Nucleus accumbens (tissue), 56 donors: Measurements from ENCODE around the gene COL17A1.

ENCODE experiments used
- DNase-seq, 56 donors: peaks; one replicate each; lab custom pipeline; 2025; lab: John Stamatoyannopoulos, UW

Gene COL17A1

DNA sequence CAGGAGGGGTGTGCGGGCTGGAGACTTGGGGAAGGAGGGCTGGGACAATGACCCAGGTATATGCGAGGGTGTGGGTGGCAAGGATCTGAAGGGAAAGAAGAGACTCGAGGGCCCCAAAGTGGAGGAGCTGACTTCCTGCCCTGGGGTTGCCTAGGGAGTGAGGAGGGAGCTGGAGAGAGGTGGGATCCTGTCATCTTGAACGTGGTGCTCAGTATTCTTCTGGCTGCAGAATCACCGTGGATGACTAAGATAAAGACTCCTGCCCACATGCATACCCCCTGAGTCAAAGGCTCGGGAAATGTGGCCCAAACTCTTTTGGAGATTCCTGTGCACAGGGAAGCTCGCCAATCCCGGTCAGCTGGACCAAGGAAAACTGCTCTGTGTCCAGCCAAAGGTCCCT is 31.2 kb downstream of the COL17A1 start:
- no peak for DNase-seq

GRCh38 chr10:104053201-104053600 is 32.5 kb downstream of the COL17A1 start:
- no peak for DNase-seq

GRCh38 chr10:104052431-104052830 is 33.2 kb downstream of the COL17A1 start:
- DNase-seq, result no peak

- no peak for DNase-seq
These were observed 36.0 kb downstream of the COL17A1 start for GRCh38 chr10:104049504-104050250.

DNA sequence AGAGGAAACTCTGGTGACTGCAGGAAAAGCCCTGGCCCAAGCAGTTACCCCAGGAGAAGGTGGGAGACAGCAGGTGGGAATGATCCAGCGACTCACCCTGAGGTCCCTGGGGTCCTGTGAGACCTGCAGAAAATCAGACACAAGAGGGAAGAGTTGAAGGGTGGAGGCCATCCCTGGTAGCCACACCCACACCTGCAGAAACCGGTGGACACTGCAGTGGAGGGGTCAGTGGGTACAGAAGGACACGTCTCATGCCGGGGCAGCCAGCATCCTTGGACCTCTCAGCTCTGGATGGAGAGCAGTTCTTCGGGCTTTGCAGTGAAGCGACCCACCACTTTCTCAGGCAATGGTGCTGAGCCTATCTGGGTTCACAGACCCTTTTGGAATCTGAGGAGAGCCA is 39.0 kb downstream of the COL17A1 start:
- DNase-seq, result no peak

DNA sequence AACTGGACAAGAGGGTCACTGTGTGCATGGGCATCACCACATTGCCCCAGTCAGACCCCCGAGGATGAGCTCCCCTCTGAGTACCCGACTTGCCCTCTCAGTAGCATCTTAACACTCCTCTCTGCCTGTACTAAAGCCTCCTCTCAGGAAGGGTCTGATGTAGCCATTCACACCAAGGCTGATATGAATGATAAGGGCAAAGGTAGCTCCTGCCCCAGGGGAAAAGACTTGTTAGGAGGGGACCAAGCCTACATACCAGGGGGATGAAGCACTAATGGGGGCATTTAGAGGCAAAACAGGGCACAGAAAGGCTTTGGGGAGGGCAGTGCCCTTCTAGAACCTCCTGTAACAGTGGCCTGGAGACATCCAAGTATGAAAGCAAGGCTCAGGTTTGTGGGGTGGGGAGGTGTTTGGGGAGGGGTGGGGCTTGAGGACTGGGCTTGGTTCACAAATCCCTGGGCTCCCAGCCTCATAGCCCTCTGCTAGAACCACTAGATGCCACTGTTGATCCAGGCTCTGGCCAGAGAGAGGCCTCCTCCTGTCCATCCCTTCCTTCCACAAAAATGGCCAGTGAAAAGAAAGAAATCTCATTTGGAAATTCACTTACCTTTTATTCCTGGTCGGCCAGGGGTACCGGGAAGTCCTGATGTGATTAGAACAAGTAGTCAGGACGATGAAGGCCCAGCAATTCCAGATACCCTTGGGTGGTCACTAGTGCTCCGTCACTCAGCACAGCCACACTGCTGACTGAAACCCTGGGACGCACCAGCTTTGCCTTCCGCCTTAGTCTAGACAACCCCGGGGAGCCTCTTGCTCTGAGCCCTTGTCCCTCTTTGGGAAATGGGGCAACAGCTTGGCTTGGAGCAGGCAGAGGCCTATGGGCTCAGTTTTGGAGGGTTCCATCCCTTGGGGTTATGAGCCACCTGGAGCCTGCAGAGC is 40.3 kb downstream of the COL17A1 start:
- DNase-seq, result peak in 44 of 56 donors; percentile 14 to 78 (median 46)

DNA sequence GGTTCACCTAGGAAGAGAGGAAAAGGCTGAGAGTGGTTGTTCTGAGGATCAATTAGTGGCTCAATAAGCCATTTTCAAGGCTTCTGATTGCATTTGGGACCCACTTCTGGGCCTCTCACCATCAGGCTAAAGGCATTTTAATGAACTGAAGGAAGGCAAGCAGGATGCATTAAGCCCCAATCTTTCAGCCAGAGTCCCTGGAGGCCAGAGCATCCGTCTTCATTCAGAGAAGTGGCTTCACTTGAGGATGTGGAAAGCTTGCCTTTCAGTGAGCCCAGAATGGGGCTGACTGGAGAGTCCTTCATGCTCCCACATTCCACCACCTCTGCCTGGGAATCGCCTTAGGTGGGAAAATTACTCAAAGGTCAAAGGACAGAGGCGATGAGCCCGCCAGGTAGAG is 41.8 kb downstream of the COL17A1 start:
- no peak for DNase-seq

DNA sequence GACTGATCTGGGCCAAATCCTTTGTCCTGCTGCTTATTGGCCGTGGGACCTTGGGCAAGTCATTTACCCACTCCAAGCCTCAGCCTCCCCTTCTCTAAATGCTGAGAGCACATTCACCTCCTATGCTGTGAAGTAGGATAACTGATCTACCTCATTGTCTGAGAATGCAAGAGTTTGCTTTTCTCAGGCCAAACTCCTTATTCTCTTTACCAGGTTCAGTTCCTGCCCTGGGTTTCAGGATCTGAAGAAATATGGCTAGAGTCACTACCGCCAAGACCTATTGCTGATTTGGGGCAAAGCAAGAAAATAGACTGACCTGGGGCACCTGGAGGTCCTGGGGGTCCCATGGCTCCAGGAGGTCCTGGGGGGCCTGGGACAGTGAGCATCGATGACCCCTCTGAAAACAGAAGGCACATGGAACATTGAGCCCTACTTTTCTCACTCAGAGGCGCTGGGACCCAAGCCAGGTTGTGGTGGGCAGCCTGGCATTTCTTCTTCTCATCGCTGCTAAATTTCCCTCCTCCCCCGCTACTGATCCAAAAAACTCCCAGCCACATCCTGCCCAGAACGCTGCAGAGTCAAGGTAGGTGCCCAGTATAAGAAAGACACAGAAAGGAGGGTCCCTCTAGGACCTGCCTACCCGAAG is 42.4 kb downstream of the COL17A1 start:
- DNase-seq, result no peak

DNA sequence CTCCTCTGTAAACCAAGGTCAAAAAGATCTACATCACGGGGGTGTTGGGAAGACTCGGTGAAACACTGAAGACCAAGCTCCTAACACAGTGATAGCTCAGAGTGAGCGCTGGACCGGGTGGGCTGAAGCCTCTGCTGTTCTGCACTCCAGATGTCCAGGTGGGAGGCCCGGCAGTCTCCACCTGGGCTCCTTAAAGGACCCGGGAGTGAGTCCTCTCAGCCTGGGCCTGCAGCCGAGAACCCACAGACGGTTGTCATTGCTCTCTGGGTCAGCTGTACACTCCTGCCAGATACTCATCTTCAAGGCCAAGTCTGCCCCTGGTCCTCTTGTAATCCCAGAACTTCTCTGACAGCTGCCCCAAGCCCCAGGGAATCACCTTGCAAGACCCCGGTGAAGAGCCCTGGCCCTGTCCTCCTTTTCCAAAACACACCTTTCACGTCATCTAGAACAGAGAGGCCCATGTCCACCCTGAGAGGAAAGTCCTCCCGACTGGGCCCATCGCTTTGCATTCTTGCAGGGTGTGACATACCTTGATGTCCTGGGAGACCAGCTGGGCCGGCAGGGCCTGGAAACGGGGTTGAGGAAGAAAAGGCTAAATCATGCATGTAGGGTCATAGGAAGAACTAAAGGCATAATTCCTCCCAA is 43.7 kb downstream of the COL17A1 start:
- DNase-seq, result no peak

- no peak for DNase-seq
These were observed 44.6 kb downstream of the COL17A1 start for GRCh38 chr10:104040862-104041789.

GRCh38 chr10:104040382-104040781 is 45.3 kb downstream of the COL17A1 start:
- DNase-seq, result no peak

DNA sequence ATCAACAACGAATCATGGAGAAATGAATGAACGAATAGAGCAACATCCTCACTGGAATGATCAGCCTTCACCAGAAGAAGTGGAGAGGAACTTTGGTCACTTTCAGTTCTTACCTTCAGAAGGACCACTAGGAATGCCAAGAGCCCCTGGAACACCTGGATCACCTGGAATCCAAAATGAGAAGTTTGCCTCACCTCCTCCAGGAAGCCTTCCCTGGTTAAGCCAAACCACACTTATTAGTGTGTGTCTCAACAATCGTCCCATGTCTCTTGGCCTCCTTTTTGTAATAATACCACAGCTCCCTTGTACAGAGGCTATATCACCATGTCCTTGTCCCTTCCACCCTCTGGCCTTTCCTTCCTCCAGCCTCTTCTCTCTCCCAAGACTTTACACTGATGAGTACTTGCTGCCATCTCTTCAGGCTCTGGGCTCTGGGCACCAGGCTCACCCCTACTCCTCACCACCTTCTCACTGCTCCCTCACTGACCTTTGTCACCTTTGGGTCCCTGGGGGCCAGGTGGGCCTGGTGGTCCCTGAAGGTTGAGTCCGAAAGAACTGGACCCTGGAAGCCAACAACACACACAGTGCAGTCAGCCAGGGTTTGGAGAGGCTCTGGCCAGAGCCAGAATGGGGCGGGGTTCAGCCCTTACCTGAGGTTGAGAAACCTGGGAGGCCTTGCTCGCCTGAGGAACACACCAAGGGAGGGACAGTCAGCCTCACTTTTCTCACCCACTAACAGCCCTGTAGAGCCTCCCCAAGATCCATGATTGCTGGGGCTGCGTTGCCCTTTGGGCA is 46.5 kb downstream of the COL17A1 start:
- DNase-seq, result no peak

- no peak for DNase-seq
These were observed 47.1 kb downstream of the COL17A1 start for GRCh38 chr10:104038537-104038936.

- no peak for DNase-seq
These were observed 48.3 kb downstream of the COL17A1 start for GRCh38 chr10:104037261-104037951.

- DNase-seq, result no peak
These were observed 49.0 kb downstream of the COL17A1 start for GRCh38 chr10:104036518-104037260.

- no peak for DNase-seq
These were observed 49.7 kb downstream of the COL17A1 start for GRCh38 chr10:104036069-104036384.
